ENCODE data around the gene ALG6.
"Not testable (repeated sequence)": the region's sequence is repeated elsewhere in the genome, so short reads cannot be mapped to it uniquely, and the experiment has no call there.

Gene ALG6

GRCh38 chr1:63466759-63467158 is 99.3 kb downstream of the ALG6 start:
- in situ Hi-C loops (cut with HindIII; ENCODE audit: low sequenced_read_pairs): no loop called here
- no peak overlapping the region for H3K4me3 ChIP-seq (ENCODE audit: low read depth, low read length)
- TF ChIP-seq, protein P1, sequence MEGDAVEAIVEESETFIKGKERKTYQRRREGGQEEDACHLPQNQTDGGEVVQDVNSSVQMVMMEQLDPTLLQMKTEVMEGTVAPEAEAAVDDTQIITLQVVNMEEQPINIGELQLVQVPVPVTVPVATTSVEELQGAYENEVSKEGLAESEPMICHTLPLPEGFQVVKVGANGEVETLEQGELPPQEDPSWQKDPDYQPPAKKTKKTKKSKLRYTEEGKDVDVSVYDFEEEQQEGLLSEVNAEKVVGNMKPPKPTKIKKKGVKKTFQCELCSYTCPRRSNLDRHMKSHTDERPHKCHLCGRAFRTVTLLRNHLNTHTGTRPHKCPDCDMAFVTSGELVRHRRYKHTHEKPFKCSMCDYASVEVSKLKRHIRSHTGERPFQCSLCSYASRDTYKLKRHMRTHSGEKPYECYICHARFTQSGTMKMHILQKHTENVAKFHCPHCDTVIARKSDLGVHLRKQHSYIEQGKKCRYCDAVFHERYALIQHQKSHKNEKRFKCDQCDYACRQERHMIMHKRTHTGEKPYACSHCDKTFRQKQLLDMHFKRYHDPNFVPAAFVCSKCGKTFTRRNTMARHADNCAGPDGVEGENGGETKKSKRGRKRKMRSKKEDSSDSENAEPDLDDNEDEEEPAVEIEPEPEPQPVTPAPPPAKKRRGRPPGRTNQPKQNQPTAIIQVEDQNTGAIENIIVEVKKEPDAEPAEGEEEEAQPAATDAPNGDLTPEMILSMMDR (IDR thresholded peaks at IDR 0.05; ENCODE audit: low read depth, low read length, missing control alignments): no peak
- no peak for DNase-seq (ENCODE audit: low read depth)

DNA sequence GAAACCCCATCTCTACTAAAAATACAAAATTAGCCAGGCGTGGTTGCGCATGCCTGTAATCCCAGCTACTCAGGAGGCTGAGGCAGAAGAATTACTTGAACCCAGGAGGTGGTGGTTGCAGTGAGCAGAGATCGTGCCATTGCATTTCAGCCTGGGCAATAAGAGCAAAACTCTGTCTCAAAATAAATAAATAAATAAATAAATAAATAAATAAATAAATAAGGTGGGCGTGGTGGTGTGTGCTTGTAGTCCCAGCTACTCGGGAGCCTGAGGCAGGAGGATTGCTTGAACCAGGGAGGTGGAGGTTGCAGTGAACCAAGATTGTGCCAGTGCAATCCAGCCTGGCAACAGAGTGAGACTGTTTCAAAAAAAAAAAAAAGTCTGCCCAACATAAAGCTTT is 101.3 kb downstream of the ALG6 start:
- DNase-seq (ENCODE audit: low read depth); H3K4me3 ChIP-seq (ENCODE audit: low read depth, low read length); in situ Hi-C loops (cut with HindIII; ENCODE audit: low sequenced_read_pairs): not testable (repeated sequence)

DNA sequence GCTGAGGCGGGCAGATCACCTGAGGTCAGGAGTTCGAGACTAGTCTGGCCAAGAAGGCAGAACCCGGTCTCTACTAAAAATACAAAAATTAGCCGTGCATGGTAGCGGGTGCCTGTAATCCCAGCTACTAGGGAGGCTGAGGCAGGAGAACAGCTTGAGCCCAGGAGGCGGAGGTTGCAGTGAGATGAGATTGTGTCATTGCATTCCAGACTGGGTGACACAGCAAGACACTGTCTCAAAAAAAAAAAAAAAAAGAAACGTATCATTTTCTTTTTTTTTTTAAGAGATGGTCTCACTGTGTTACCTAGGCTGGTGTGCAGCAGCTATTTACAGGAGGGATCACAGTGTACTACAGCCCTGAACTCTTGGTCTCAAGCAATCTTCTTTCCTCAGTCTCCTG is 108.3 kb downstream of the ALG6 start:
- in situ Hi-C loops (cut with HindIII; ENCODE audit: low sequenced_read_pairs): no loop called here
- H3K4me3 ChIP-seq (ENCODE audit: low read depth, low read length): no peak overlapping the region
- TF ChIP-seq, protein P1 (IDR thresholded peaks at IDR 0.05; ENCODE audit: low read depth, low read length, missing control alignments): no peak
- DNase-seq (ENCODE audit: low read depth): no peak

- DNase-seq (ENCODE audit: low read depth): no peak
- in situ Hi-C loops (cut with HindIII; ENCODE audit: low sequenced_read_pairs): no loop called here
- no peak overlapping the region for H3K4me3 ChIP-seq (ENCODE audit: low read depth, low read length)
- TF ChIP-seq, protein P1 (IDR thresholded peaks at IDR 0.05; ENCODE audit: low read depth, low read length, missing control alignments): no peak
Measured at GRCh38 chr1:63480057-63480456, 112.6 kb downstream of the ALG6 start.

GRCh38 chr1:63486629-63487028 is 119.2 kb downstream of the ALG6 start:
- in situ Hi-C loops (cut with HindIII; ENCODE audit: low sequenced_read_pairs): no loop called here
- no peak overlapping the region for H3K4me3 ChIP-seq (ENCODE audit: low read depth, low read length)
- TF ChIP-seq, protein P1 (IDR thresholded peaks at IDR 0.05; ENCODE audit: low read depth, low read length, missing control alignments): no peak
- DNase-seq (ENCODE audit: low read depth): no peak

DNA sequence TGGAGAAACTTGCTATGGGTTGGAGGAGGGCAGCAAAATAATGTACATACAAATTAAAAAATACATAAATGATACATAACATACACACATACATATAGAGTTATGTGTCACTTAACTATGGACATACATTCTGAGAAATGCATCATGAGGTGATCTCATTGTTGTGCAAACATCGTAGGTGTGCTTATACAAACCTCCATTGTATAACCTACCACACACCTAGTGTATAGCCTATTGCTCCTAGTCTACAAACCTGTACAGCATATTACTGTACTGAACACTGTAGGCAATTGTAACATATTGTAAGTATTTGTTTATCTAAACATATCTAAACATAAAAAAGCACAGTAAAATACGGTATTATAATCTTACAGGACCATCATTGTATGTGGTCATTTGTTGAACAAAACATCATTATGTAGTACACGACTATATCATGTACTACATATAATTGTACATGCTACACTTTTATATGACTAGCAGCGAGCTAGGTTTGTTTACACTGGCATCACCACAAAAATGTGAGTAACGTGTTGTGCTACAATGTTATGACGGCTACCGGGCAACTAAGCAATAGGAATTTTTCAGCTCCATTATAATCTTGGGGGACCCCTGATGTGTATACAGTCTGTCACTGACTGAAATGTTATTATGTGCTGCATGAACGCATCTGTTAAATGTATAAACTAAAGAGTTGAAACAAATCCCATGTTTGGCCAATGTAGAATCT is 120.1 kb downstream of the ALG6 start:
- in situ Hi-C loops (cut with HindIII; ENCODE audit: low sequenced_read_pairs): no loop called here
- no peak overlapping the region for H3K4me3 ChIP-seq (ENCODE audit: low read depth, low read length)
- peak; percentile 83 for DNase-seq (ENCODE audit: low read depth)
- TF ChIP-seq, protein P1 (IDR thresholded peaks at IDR 0.05; ENCODE audit: low read depth, low read length, missing control alignments): no peak

Data from astrocyte of the cerebellum (primary cell).